OCI-LY1 (cell line): ENCODE results near the gene PAM.

Source experiments
- H2AFZ ChIP-seq: fragments of 200-600 bp; sonication (generic), shearing (Covaris generic); 2 replicates; pipeline ENCODE4 v1.6.0; 2014; ENCODE audit warnings: antibody characterized with exemption, mild to moderate bottlenecking, low read length
- H3F3A ChIP-seq: fragments of 200-600 bp; sonication (generic), shearing (Covaris generic); 2 replicates; pipeline ENCODE4 v1.6.0; 2014; ENCODE audit warnings: mild to moderate bottlenecking, antibody characterized with exemption, low read length, moderate library complexity; ENCODE audit not compliant: insufficient read depth
- H3K27ac ChIP-seq: fragments of 200-600 bp; sonication (generic); 2 replicates; pipeline ENCODE4 v1.5.1; 2014; ENCODE audit warnings: low read length, mixed run types, mild to moderate bottlenecking, low read depth; ENCODE audit not compliant: poor library complexity, severe bottlenecking
- H3K27me3 ChIP-seq: fragments of 200-600 bp; sonication (generic); 2 replicates; pipeline ENCODE4 v1.6.0; 2014; ENCODE audit warnings: antibody characterized with exemption, mild to moderate bottlenecking, low read length, moderate library complexity; ENCODE audit not compliant: insufficient read depth
- H3K36me3 ChIP-seq: fragments of 200-600 bp; sonication (generic); 2 replicates; pipeline ENCODE4 v1.6.1; 2014; ENCODE audit warnings: mild to moderate bottlenecking, antibody characterized with exemption, low read length, moderate library complexity, mixed read lengths; ENCODE audit not compliant: insufficient read depth
- H3K4me1 ChIP-seq: fragments of 200-600 bp; sonication (generic); 2 replicates; pipeline ENCODE4 v1.5.1; 2014; ENCODE audit warnings: mild to moderate bottlenecking, low read length, moderate library complexity; ENCODE audit not compliant: insufficient read depth, severe bottlenecking
- H3K4me2 ChIP-seq: fragments of 200-600 bp; sonication (generic), shearing (Covaris generic); 2 replicates; pipeline ENCODE4 v1.6.1; 2014; ENCODE audit warnings: low read length
- H3K4me3 ChIP-seq: fragments of 200-600 bp; sonication (generic); 2 replicates; pipeline ENCODE4 v1.5.1; 2014; ENCODE audit warnings: low read length, low read depth, mild to moderate bottlenecking, mixed read lengths; ENCODE audit not compliant: poor library complexity, severe bottlenecking
- H3K79me2 ChIP-seq: fragments of 200-600 bp; shearing (Covaris generic); 2 replicates; pipeline ENCODE4 v1.6.1; 2016; ENCODE audit warnings: mixed run types, low read length, mixed read lengths; ENCODE audit not compliant: insufficient read depth
- H3K9ac ChIP-seq: fragments of 200-600 bp; sonication (generic), shearing (Covaris generic); 2 replicates; pipeline ENCODE4 v1.6.1; 2014; ENCODE audit warnings: mild to moderate bottlenecking, low read length, mixed read lengths
- H3K9me2 ChIP-seq: fragments of 200-600 bp; sonication (generic), shearing (Covaris generic); 2 replicates; pipeline ENCODE4 v1.6.1; 2014; ENCODE audit warnings: low read depth, mild to moderate bottlenecking, low read length, mixed read lengths
- H3K9me3 ChIP-seq: fragments of 200-600 bp; shearing (Covaris generic); 2 replicates; pipeline ENCODE4 v1.6.1; 2014; ENCODE audit warnings: low read length, mixed read lengths
- H4K20me1 ChIP-seq: fragments of 200-600 bp; sonication (generic), shearing (Covaris generic); 2 replicates; pipeline ENCODE4 v1.6.0; 2016; ENCODE audit warnings: mild to moderate bottlenecking, low read length; ENCODE audit not compliant: insufficient read depth
- EZH2 ChIP-seq: fragments of 200-600 bp; sonication (generic), shearing (Covaris generic); IDR thresholded peaks from 2 replicates; pipeline ENCODE4 v1.8.0; 2017; ENCODE audit warnings: borderline replicate concordance, mixed run types, mild to moderate bottlenecking, antibody characterized with exemption, low read length, moderate library complexity, mixed read lengths
- TF ChIP-seq, protein P1 (sequence below): fragments of 200-600 bp; sonication (generic), shearing (Covaris generic); IDR thresholded peaks from 2 replicates; pipeline ENCODE4 v1.5.1; 2017; ENCODE audit warnings: mild to moderate bottlenecking, antibody characterized with exemption, low read length, moderate library complexity, mixed read lengths

The PAM gene

DNA sequence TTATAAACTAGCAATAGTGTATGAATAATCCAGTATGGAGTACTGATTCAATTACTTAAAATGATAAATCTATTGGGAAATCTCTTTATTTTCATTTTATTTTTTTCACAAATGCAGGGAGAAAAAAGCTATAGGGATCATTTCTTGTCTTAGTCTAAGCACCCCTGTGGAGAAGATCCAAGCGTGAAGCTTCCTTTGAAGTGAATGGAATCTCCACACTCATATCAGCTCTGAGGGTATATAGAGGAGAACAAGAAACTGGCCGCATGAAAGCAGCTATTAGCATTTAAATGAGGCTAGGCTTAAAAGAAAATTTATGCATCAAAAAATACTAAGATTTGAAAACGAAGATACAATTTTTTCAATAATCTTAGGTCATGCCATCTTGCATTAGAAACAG is 12.9 kb upstream of the PAM start:
- H3K9me2 ChIP-seq: no peaks in the 10 kb centered on the region
- no peaks in the 10 kb centered on the region for H3K9me3 ChIP-seq
- no peaks in the 10 kb centered on the region for H3K79me2 ChIP-seq
- H3K4me2 ChIP-seq: no peak overlapping the region
- H3K9ac ChIP-seq: no peak overlapping the region
- no peak overlapping the region for H3K4me3 ChIP-seq
- no peak for TF ChIP-seq EZH2
- TF ChIP-seq, protein P1, sequence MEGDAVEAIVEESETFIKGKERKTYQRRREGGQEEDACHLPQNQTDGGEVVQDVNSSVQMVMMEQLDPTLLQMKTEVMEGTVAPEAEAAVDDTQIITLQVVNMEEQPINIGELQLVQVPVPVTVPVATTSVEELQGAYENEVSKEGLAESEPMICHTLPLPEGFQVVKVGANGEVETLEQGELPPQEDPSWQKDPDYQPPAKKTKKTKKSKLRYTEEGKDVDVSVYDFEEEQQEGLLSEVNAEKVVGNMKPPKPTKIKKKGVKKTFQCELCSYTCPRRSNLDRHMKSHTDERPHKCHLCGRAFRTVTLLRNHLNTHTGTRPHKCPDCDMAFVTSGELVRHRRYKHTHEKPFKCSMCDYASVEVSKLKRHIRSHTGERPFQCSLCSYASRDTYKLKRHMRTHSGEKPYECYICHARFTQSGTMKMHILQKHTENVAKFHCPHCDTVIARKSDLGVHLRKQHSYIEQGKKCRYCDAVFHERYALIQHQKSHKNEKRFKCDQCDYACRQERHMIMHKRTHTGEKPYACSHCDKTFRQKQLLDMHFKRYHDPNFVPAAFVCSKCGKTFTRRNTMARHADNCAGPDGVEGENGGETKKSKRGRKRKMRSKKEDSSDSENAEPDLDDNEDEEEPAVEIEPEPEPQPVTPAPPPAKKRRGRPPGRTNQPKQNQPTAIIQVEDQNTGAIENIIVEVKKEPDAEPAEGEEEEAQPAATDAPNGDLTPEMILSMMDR: no peak
- no peaks in the 10 kb centered on the region for H3K27me3 ChIP-seq
- no peak overlapping the region for H2AFZ ChIP-seq
- no peaks in the 10 kb centered on the region for H3K4me1 ChIP-seq
- no peaks in the 10 kb centered on the region for H4K20me1 ChIP-seq
- H3K27ac ChIP-seq: no peak overlapping the region
- H3F3A ChIP-seq: no peaks in the 10 kb centered on the region
- H3K36me3 ChIP-seq: no peaks in the 10 kb centered on the region

DNA sequence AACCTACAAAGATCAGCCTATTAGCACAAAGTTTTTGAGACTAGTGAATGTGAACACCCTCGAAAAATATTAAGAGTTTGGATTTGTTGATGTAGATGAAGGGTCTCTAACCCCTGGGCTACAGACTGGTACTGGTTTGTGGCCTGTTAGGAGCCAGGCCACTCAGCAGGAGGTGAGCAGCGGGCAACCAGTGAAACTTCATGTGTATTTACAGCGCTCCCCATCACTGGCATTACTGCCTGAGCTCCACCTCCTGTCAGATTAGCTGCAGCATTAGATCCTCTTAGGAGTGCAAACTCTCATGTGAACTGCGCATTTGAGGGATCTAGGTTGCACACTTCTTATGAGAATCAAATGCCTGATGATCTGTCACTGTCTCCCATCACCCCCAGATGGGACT is 11.2 kb upstream of the PAM start:
- H3K36me3 ChIP-seq: no peaks in the 10 kb centered on the region
- H3K27ac ChIP-seq: no peak overlapping the region
- H3K79me2 ChIP-seq: no peaks in the 10 kb centered on the region

DNA sequence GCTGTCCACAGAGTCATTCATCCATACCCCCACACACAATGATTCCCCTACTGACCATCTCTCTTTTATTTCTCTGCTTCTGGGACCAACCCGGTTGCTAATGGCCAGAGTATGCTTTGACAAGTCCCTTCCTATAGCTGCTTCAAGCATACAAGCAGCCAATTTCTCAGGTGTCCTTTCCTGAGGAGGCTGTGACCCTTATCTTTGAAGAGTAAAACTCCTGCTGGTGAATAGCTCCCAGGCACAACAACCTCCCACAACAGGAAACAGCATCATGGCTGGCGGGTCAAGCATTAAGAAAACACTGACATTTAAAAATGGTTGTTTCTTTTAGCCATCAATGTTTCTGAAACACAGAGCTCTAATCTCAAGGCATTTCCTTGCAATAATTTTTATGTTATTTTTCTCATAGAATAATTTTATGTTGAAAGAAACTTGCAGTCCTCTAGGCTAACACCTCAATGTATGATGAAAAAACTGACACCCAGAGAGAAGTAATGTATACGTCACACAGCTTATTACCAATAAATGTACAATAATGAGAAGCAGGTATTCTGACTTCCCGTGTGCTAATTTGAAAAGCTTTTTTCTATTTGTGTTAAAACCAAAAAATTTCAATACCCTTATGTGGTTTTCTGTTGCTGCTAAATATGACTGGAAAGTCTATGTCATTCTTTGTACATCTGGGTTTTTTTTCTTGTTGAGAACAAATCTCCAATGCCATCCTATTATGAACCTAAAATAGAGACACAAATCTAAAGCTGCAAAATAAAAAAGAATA is 7.5 kb upstream of the PAM start:
- no peak overlapping the region for H3K4me3 ChIP-seq
- no peak overlapping the region for H3K4me2 ChIP-seq
- no peaks in the 10 kb centered on the region for H3K9me3 ChIP-seq
- H3K79me2 ChIP-seq: no peaks in the 10 kb centered on the region
- TF ChIP-seq, protein P1: no peak
- no peaks in the 10 kb centered on the region for H3K4me1 ChIP-seq
- H3F3A ChIP-seq: no peaks in the 10 kb centered on the region
- no peaks in the 10 kb centered on the region for H3K9me2 ChIP-seq
- H3K36me3 ChIP-seq: no peaks in the 10 kb centered on the region
- H3K27ac ChIP-seq: no peak overlapping the region
- no peaks in the 10 kb centered on the region for H3K27me3 ChIP-seq
- no peak overlapping the region for H2AFZ ChIP-seq
- H4K20me1 ChIP-seq: no peaks in the 10 kb centered on the region
- no peak overlapping the region for H3K9ac ChIP-seq

More for the DNA sequence above, 11.2 kb upstream of the PAM start:
- Histone ChIP-seq H3K4me3 (no peak overlapping the region), H3K4me1 (no peaks in the 10 kb centered on the region), H2AFZ (no peak overlapping the region), H3K4me2 (no peak overlapping the region), H4K20me1 (no peaks in the 10 kb centered on the region), H3K9me2 (no peaks in the 10 kb centered on the region), H3K9me3 (no peaks in the 10 kb centered on the region), H3F3A (no peaks in the 10 kb centered on the region), H3K27me3 (no peaks in the 10 kb centered on the region), H3K9ac (no peak overlapping the region)
- no peak for TF ChIP-seq EZH2
- TF ChIP-seq, protein P1: no peak
